MCF 10A (cell line): Measurements from ENCODE around the gene CELSR1. TPM values are rescaled to one million over a fixed set of nuclear protein-coding genes. Genes with fewer than 3 reads are reported as not detected.

Source experiments
- BruUV-seq: library from RNA; stranded (reverse); fragments of 400-500 nt; replicated peaks from 2 replicates; lab custom pipeline; 2021; lab: Mats Ljungman, UMichigan
- CTCF ChIA-PET: fragments of 300-600 bp; sonication (Branson Sonifier 250); formaldehyde crosslinking; extraction: SDS; loops from one replicate; lab custom pipeline; 2021; ENCODE audit warnings: antibody characterized with exemption, inconsistent platforms; lab: Yijun Ruan, JAX
- POLR2A ChIA-PET: fragments of 300-600, 350-650 bp; sonication (Branson Sonifier 250); formaldehyde crosslinking; extraction: SDS; loops from one replicate; lab custom pipeline; 2020; ENCODE audit warnings: antibody characterized with exemption, inconsistent platforms; lab: Yijun Ruan, JAX
- DNase-seq: peaks from one replicate; pipeline ENCODE4 v3.0.0-alpha.2; 2018; ENCODE audit not compliant: unreplicated experiment
- H3K27ac Mint-ChIP-seq: one replicate; pipeline ENCODE4 v1.8.0; 2022; ENCODE audit warnings: mild to moderate bottlenecking, low read depth, mixed read lengths; ENCODE audit not compliant: unreplicated experiment
- H3K27me3 Mint-ChIP-seq: one replicate; pipeline ENCODE4 v1.8.0; 2022; ENCODE audit warnings: mixed read lengths; ENCODE audit not compliant: insufficient read depth, unreplicated experiment
- H3K36me3 Mint-ChIP-seq: one replicate; pipeline ENCODE4 v1.8.0; 2022; ENCODE audit warnings: mild to moderate bottlenecking, moderate library complexity, mixed read lengths; ENCODE audit not compliant: insufficient read depth, unreplicated experiment
- H3K4me1 Mint-ChIP-seq: one replicate; pipeline ENCODE4 v1.8.0; 2022; ENCODE audit warnings: mixed read lengths; ENCODE audit not compliant: insufficient read depth, unreplicated experiment
- H3K4me3 Mint-ChIP-seq: one replicate; pipeline ENCODE4 v1.8.0; 2022; ENCODE audit warnings: mild to moderate bottlenecking, moderate library complexity, mixed read lengths; ENCODE audit not compliant: unreplicated experiment
- H3K9me3 Mint-ChIP-seq: one replicate; pipeline ENCODE4 v1.8.0; 2022; ENCODE audit warnings: mixed read lengths; ENCODE audit not compliant: unreplicated experiment
- CTCF ChIP-seq: fragments of 200-600 bp; IDR thresholded peaks from one replicate; pipeline ENCODE4 v1.8.0; 2022; ENCODE audit warnings: antibody characterized with exemption, mild to moderate bottlenecking; ENCODE audit not compliant: unreplicated experiment
- intact Hi-C: fragments of 100-400 bp; cut with micrococcal nuclease; formaldehyde crosslinking; loops from 2 replicates; pipeline ENCODE4 v1.14.1; 2022
- total RNA-seq: library from RNA; stranded (reverse); gene quantifications from 2 replicates; pipeline ENCODE4 v1.2.3, GENCODE V29; 2022

The CELSR1 gene
- total RNA-seq, 1 experiment from 2014 or later, result 49.1 TPM

DNA sequence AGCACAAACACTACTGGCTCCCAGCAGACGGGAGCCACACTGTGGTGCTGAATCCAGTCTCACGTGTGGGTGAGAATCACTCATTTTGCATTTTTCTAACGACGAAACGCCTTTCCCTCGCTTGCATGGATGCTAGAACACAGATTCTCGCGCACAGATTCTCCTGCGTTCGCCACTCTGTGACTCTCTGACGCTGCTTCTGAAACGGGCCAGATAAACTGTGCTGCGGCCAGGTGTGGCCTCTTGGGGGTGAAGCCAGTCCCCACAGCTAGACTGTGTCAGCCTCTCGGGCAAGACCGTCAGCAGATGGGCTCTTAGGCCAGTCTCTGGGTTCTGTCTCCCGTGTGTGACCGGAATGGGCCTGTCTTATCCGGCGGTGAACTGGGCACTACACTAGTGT lies 157.4 kb downstream of the CELSR1 start:
- H3K27me3 Mint-ChIP-seq, result no peaks in the 10 kb centered on the region
- no peak for DNase-seq
- POLR2A ChIA-PET, result no interaction called here
- no peaks in the 10 kb centered on the region for H3K9me3 Mint-ChIP-seq
- peaks cover 72% of the 10 kb centered on the region for H3K36me3 Mint-ChIP-seq
- no peak for TF ChIP-seq CTCF
- peaks cover 4% of the 10 kb centered on the region for H3K4me1 Mint-ChIP-seq
- intact Hi-C loops, result no loop called here
- BruUV-seq, result no TSS peak
- no peak overlapping the region for H3K4me3 Mint-ChIP-seq
- CTCF ChIA-PET, result interaction anchor here (0.7 kb wide), 1 partner anchor 16 kb away, joined by 3 read pairs; no protein-coding TSS in a partner anchor
- no peak overlapping the region for H3K27ac Mint-ChIP-seq

DNA sequence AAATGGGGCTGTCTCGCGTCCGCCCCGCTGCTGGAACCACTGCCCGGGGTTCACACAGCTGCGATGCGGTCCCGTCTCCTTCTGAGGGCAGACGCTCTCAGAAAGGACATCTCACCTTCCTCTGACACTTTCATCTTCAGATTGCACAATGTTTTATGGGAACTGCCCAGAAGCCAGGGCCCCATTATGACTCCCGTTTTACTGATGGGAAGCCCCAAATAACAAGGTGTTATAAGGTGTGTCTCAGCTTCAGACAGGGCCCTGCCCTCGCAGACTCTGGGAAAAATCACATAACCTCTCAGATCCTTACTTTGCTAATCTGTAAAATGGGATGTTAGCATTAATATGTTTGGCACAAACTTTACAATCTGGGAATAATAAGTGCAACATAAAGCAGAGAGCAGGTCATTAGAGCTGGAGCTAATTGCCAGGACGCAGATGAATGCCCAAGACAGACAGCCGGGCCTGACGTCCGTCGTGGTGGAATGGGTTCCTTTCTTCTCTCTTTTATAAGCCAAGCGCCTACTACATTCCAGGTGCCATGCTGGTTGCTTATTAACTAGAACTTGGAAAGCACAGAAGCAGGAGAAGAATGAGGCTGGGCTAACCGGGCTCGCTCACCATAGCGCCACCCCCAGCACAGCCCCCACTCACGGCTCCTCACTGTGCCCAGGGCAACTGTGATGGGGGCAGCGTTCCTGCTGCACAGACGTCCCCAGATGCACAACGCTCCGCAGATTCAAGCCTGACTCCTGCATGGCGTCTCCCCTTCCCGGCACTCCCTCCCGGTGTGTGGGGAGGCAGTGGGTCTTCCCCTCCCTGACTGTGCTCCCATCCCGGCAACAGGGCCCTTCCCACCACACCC lies 158.1 kb downstream of the CELSR1 start:
- POLR2A ChIA-PET, result no interaction called here
- TF ChIP-seq CTCF, result no peak

GRCh38 chr22:46378426-46379065 lies 158.9 kb downstream of the CELSR1 start:
- Mint-ChIP-seq H3K9me3 (no peaks in the 10 kb centered on the region), H3K27ac (no peak overlapping the region), H3K4me3 (no peak overlapping the region), H3K27me3 (no peaks in the 10 kb centered on the region), H3K36me3 (peaks cover 68% of the 10 kb centered on the region), H3K4me1 (peaks cover 4% of the 10 kb centered on the region)
- no TSS peak for BruUV-seq
- no peak for TF ChIP-seq CTCF
- no peak for DNase-seq
- POLR2A ChIA-PET, result no interaction called here
- CTCF ChIA-PET, result interaction anchor here (1.6 to 4.4 kb wide), 2 partner anchors 11 to 164 kb away, joined by 6 to 18 read pairs; no protein-coding TSS in a partner anchor
- intact Hi-C loops, result loop anchor here (10.0 kb wide), 1 partner anchor 76 kb away; no protein-coding TSS in a partner anchor

More for the DNA sequence above, 158.1 kb downstream of the CELSR1 start:
- Mint-ChIP-seq H3K27me3 (no peaks in the 10 kb centered on the region), H3K9me3 (no peaks in the 10 kb centered on the region), H3K27ac (no peak overlapping the region), H3K36me3 (peaks cover 67% of the 10 kb centered on the region), H3K4me3 (no peak overlapping the region), H3K4me1 (peaks cover 4% of the 10 kb centered on the region)
- no TSS peak for BruUV-seq
- no peak for DNase-seq
- CTCF ChIA-PET, result interaction anchor here (0.7 to 4.4 kb wide), 2 partner anchors 12 to 17 kb away, joined by 3 to 18 read pairs; no protein-coding TSS in a partner anchor
- intact Hi-C loops, result loop anchor here (10.0 kb wide), 1 partner anchor 76 kb away; no protein-coding TSS in a partner anchor
